ENCODE results near the gene SETD4.

DNA sequence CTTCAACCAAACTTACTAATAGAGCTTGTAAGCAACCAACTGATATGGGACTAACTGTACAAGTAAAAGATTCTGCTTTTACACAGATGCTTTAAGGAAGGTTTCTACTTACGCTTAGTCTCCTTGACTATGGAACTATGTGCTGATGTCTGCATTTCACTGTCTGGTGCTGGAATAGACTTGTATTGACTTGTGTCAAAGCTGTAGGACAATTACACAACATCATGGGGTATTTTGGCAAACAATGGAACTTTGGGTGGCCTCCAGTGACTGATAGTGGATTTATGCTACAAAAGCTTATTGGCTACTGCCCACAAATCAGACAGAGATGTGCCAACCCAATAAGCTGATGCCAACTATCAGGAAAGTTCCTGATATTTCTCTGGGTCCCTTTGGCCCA, 20.1 kb upstream of the SETD4 start:
- TF ChIP-seq EZH2 (IDR thresholded peaks at IDR 0.05; ENCODE audit: insufficient read depth, poor library complexity, severe bottlenecking) (no peak), EZH2phosphoT487 (IDR thresholded peaks at IDR 0.05; ENCODE audit: insufficient read depth, low read depth) (no peak)
